GM19099 (cell line): Measurements from ENCODE around the gene SLC25A21.

Experiments
- POLR2A ChIP-seq: IDR thresholded peaks from 3 replicates; pipeline ENCODE4 v1.6.1; 2011; ENCODE audit warnings: low read depth; ENCODE audit not compliant: insufficient read length; ENCODE audit errors: extremely low read depth

The SLC25A21 gene

GRCh38 chr14:36647417-36647823, 525.0 kb downstream of the SLC25A21 start:
- TF ChIP-seq POLR2A, result no peak

GRCh38 chr14:36646664-36647416, 525.6 kb downstream of the SLC25A21 start:
- no peak for TF ChIP-seq POLR2A

GRCh38 chr14:36633580-36633979, 538.8 kb downstream of the SLC25A21 start:
- no peak for TF ChIP-seq POLR2A
